ENCODE measurements around the gene GAS5. TPM values are rescaled to one million over a fixed set of nuclear protein-coding genes. Genes with fewer than 3 reads are reported as not detected.

The GAS5 gene
- total RNA-seq, 1 donor = 453 TPM

DNA sequence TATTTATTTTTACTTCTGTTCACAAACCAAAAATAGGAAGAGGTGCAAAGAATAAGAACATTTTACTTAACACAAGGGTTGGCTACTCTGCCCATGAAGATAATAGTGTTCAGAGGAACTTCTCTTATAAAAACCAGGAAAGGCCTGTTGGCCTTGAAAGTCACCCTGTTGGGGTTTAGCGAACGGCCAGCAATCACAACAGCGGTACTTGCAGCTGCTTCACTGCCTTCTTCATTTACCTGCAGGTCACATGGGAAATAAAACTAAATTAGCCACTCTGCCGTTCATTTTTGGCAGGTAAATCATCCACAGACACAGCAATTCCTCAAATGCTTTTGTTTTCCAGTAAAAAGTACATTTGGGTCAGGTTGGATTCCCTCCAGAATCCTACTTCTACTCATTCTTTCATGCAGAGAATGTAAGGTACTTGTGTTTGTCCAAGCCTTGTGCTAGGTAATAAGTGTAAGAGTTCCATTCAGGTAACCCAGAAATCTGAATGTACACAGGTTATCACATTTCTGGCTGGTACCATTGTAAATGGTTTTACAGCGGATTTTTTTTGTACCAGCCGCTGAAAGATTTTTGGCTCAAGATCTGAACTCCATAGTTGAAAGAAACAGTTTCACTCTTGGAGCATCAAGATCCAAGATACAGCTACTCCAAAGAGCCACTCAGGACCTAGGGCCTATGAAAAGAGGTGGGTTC, 36.2 kb upstream of the GAS5 start:
- no peak for DNase-seq (ENCODE audit: low read depth)
- TF ChIP-seq, protein P1, sequence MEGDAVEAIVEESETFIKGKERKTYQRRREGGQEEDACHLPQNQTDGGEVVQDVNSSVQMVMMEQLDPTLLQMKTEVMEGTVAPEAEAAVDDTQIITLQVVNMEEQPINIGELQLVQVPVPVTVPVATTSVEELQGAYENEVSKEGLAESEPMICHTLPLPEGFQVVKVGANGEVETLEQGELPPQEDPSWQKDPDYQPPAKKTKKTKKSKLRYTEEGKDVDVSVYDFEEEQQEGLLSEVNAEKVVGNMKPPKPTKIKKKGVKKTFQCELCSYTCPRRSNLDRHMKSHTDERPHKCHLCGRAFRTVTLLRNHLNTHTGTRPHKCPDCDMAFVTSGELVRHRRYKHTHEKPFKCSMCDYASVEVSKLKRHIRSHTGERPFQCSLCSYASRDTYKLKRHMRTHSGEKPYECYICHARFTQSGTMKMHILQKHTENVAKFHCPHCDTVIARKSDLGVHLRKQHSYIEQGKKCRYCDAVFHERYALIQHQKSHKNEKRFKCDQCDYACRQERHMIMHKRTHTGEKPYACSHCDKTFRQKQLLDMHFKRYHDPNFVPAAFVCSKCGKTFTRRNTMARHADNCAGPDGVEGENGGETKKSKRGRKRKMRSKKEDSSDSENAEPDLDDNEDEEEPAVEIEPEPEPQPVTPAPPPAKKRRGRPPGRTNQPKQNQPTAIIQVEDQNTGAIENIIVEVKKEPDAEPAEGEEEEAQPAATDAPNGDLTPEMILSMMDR (IDR thresholded peaks at IDR 0.05; ENCODE audit: insufficient read depth, low read length) = no peak
- H3K4me3 ChIP-seq (ENCODE audit: low read depth, low read length) = no peak overlapping the region

GRCh38 chr1:173900992-173901391, 33.2 kb upstream of the GAS5 start:
- DNase-seq (ENCODE audit: low read depth) = no peak
- TF ChIP-seq, protein P1 (IDR thresholded peaks at IDR 0.05; ENCODE audit: insufficient read depth, low read length) = no peak
- no peak overlapping the region for H3K4me3 ChIP-seq (ENCODE audit: low read depth, low read length)

- TF ChIP-seq, protein P1 (IDR thresholded peaks at IDR 0.05; ENCODE audit: insufficient read depth, low read length) = no peak
- DNase-seq (ENCODE audit: low read depth) = no peak
- H3K4me3 ChIP-seq (ENCODE audit: low read depth, low read length) = no peak overlapping the region
Measured at GRCh38 chr1:173900427-173900826, 32.6 kb upstream of the GAS5 start.

DNA sequence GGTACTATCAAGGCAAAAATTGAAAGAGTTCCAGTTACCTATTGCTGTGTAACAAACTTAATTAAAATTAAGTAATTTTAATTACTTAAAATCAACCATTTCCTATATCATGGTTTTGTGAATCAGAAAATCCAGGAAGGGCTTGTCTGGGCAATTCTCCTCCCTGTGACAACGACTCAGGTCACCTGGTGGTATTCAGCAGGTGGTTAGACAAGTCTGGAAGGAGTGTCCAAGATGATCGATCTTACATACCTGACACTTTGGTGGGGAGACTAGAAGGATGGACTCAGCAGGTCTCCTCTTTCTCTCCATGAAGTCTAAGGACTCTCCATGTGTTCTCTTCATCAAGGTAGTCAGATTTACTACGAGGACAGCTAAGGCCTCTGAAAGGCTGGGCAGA, 26.4 kb upstream of the GAS5 start:
- no peak for DNase-seq (ENCODE audit: low read depth)
- H3K4me3 ChIP-seq (ENCODE audit: low read depth, low read length) = no peak overlapping the region
- TF ChIP-seq, protein P1 (IDR thresholded peaks at IDR 0.05; ENCODE audit: insufficient read depth, low read length) = no peak

GRCh38 chr1:173893611-173894010, 25.8 kb upstream of the GAS5 start:
- no peak for DNase-seq (ENCODE audit: low read depth)
- H3K4me3 ChIP-seq (ENCODE audit: low read depth, low read length) = no peak overlapping the region
- TF ChIP-seq, protein P1 (IDR thresholded peaks at IDR 0.05; ENCODE audit: insufficient read depth, low read length) = no peak

- H3K4me3 ChIP-seq (ENCODE audit: low read depth, low read length) = no peak overlapping the region
- TF ChIP-seq, protein P1 (IDR thresholded peaks at IDR 0.05; ENCODE audit: insufficient read depth, low read length) = no peak
- DNase-seq (ENCODE audit: low read depth) = no peak
Measured at GRCh38 chr1:173889885-173890284, 22.1 kb upstream of the GAS5 start.

DNA sequence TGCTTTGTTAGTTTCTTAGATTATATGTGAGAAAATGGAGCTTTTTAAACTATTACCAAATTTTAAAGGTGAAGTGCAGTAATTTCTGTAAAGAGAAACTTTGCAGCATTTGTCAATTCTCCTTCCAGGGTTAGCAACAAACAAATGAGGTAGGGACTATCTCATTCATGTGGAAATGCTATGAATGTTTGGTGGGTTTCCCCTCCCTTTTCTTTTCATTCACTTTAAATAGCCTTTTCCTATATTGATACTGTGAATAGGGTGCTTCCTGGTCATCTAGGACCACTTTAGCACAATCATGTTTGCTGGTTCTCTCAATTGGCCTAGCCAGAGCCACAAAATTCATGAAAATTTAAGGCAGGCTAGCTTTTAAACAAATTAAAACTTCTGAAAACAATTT, 21.0 kb upstream of the GAS5 start:
- TF ChIP-seq, protein P1 (IDR thresholded peaks at IDR 0.05; ENCODE audit: insufficient read depth, low read length) = no peak
- no peak overlapping the region for H3K4me3 ChIP-seq (ENCODE audit: low read depth, low read length)
- no peak for DNase-seq (ENCODE audit: low read depth)
